HCT116 (cell line): Measurements from ENCODE around the gene LSMEM2.

Experiments
- CTCF ChIP-seq, 3 experiments: fragments of 200-600 bp in 1 of 3; sonication (generic) in 1 of 3; IDR thresholded peaks in 2 of 3; conservative IDR thresholded peaks in 1 of 3; 2 replicates each; pipeline ENCODE4 v1.5.1; 2012 to 2017; ENCODE audit warnings: low read depth in 2 of 3, low read length in 2 of 3, antibody characterized with exemption in 1 of 3, borderline replicate concordance in 1 of 3, control low read depth in 1 of 3, mild to moderate bottlenecking in 1 of 3, mixed read lengths in 1 of 3, mixed run types in 1 of 3, moderate library complexity in 1 of 3; ENCODE audit not compliant: insufficient read depth in 1 of 3
- ELF1 ChIP-seq: IDR thresholded peaks from 2 replicates; pipeline ENCODE4 v1.6.1; 2012; ENCODE audit warnings: low read depth, borderline replicate concordance
- EZH2 ChIP-seq: fragments of 200-600 bp; sonication (generic); IDR thresholded peaks from 2 replicates; pipeline ENCODE4 v1.6.1; 2017; ENCODE audit warnings: antibody characterized with exemption, mixed run types
- EZH2phosphoT487 ChIP-seq: fragments of 200-600 bp; IDR thresholded peaks from 2 replicates; pipeline ENCODE4 v1.6.1; 2018; ENCODE audit warnings: antibody characterized with exemption, borderline replicate concordance
- POLR2A ChIP-seq: IDR thresholded peaks from 2 replicates; pipeline ENCODE4 v1.7.0; 2011; ENCODE audit warnings: borderline replicate concordance; ENCODE audit not compliant: insufficient read depth, insufficient read length; ENCODE audit errors: extremely low read depth
- POLR2AphosphoS5 ChIP-seq: IDR thresholded peaks from 2 replicates; pipeline ENCODE4 v1.6.1; 2011; ENCODE audit warnings: mild to moderate bottlenecking, low read depth, low read length, moderate library complexity
- REST ChIP-seq: IDR thresholded peaks from 2 replicates; pipeline ENCODE4 v1.6.1; 2012; ENCODE audit warnings: low read depth
- SIN3A ChIP-seq: IDR thresholded peaks from 2 replicates; pipeline ENCODE4 v1.6.1; 2012; ENCODE audit warnings: low read depth
- SRF ChIP-seq: IDR thresholded peaks from 2 replicates; pipeline ENCODE4 v1.6.1; 2012; ENCODE audit warnings: low read depth
- TF ChIP-seq, protein P1 (sequence below): IDR thresholded peaks from 2 replicates; pipeline ENCODE4 v1.6.1; 2011; ENCODE audit warnings: mild to moderate bottlenecking, low read length, moderate library complexity; ENCODE audit not compliant: insufficient replicate concordance; ENCODE audit errors: extremely low read depth

GRCh38 chr3:50326182-50326541, 47.3 kb downstream of the LSMEM2 start:
- TF ChIP-seq POLR2A (no peak), CTCF (IDR thresholded peaks at IDR 0.05 in 2 of 3, conservative IDR thresholded peaks at IDR 0.05 in 1 of 3; ENCODE audit: borderline replicate concordance in 1 of 3, insufficient read depth in 1 of 3, low read depth in 2 of 3, low read length in 2 of 3) (no peak), POLR2AphosphoS5 (no peak), REST (no peak), EZH2 (no peak), EZH2phosphoT487 (no peak), ELF1 (no peak), SIN3A (no peak), SRF (no peak)
- TF ChIP-seq, protein P1, sequence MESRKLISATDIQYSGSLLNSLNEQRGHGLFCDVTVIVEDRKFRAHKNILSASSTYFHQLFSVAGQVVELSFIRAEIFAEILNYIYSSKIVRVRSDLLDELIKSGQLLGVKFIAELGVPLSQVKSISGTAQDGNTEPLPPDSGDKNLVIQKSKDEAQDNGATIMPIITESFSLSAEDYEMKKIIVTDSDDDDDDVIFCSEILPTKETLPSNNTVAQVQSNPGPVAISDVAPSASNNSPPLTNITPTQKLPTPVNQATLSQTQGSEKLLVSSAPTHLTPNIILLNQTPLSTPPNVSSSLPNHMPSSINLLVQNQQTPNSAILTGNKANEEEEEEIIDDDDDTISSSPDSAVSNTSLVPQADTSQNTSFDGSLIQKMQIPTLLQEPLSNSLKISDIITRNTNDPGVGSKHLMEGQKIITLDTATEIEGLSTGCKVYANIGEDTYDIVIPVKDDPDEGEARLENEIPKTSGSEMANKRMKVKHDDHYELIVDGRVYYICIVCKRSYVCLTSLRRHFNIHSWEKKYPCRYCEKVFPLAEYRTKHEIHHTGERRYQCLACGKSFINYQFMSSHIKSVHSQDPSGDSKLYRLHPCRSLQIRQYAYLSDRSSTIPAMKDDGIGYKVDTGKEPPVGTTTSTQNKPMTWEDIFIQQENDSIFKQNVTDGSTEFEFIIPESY: no peak
